Adrenal gland (tissue), 12 donors: ENCODE results near the gene KRTAP1-1. TPM values are rescaled to one million over a fixed set of nuclear protein-coding genes. Genes with fewer than 3 reads are reported as not detected.

ENCODE experiments used
- DNase-seq, 7 donors: peaks; one replicate each; pipeline ENCODE4 v3.0.0-alpha.2; 2019 to 2020
- H3K27ac ChIP-seq, 5 donors: fragments of 200-600 bp; sonication (generic) in 4 of 5; 1 replicate in 3 of 5; 2 replicates in 2 of 5; pipeline versions ENCODE4 v1.5.1 to v1.8.0; 2016 to 2020; ENCODE audit warnings: mild to moderate bottlenecking in 1 of 5
- H3K27me3 ChIP-seq: fragments of 200-600 bp; 2 replicates; pipeline ENCODE4 v1.8.0; 2021
- H3K36me3 ChIP-seq, 2 donors: fragments of 200-600 bp; replicated peaks in 1 of 2; 1 replicate in 1 of 2; 2 replicates in 1 of 2; pipeline versions ENCODE4 v1.5.1 to v1.8.0; 2018 to 2022
- H3K4me1 ChIP-seq, 2 donors: fragments of 200-600 bp; replicated peaks in 1 of 2; 1 replicate in 1 of 2; 2 replicates in 1 of 2; pipeline versions ENCODE4 v1.5.1 to v1.8.0; 2018 to 2021
- H3K4me3 ChIP-seq, 4 donors: fragments of 200-600 bp; sonication (generic) in 3 of 4; one replicate each; pipeline ENCODE4 v1.5.1; 2016 to 2018
- H3K9me3 ChIP-seq, 3 donors: fragments of 200-600 bp; sonication (generic) in 1 of 3; replicated peaks in 1 of 3; 1 replicate in 2 of 3; 2 replicates in 1 of 3; pipeline versions ENCODE4 v1.5.1 to v1.8.0; 2016 to 2021
- POLR2A ChIP-seq, 2 donors: fragments of 450-650 bp; IDR thresholded peaks; one replicate each; pipeline ENCODE4 v1.6.1; 2017; ENCODE audit warnings: antibody characterized with exemption in 2 of 2, mild to moderate bottlenecking in 2 of 2, moderate library complexity in 1 of 2
- WGBS, 4 donors: extraction: QIAGEN DNeasy Blood & Tissue Kit in 2 of 4; methylation state at CpG; one replicate each; pipeline versions ENCODE4 v1.1.5 to v1.1.7; 2013 to 2017; 5-methylcytosine and 5-hydroxymethylcytosine counted together
- intact Hi-C, 2 donors: fragments of 100-400 bp; cut with DNase I; formaldehyde crosslinking; loops; one replicate each; pipeline versions ENCODE4 v1.14.1 to v1.15.0; 2022 to 2023
- polyA plus RNA-seq, 3 donors: library from polyadenylated mRNA; stranded (reverse); fragments of 200-250 nt in 2 of 3; fragments of 350-450 nt in 1 of 3; fragmentation: Illumina TruSeq in 1 of 3; extraction: RNeasy Lipid Tissue Mini Kit (QIAGEN cat#74804) in 1 of 3; gene quantifications; one replicate each; pipeline ENCODE4 v1.2.3, GENCODE V29; 2013 to 2014
- total RNA-seq, 9 donors: library from RNA; depleted of rRNA in 4 of 9; stranded (reverse); fragments of >200 nt in 4 of 9; fragments of 120-200 nt in 1 of 9; fragmentation: NEBNext Ultra II Directional in 1 of 9; extraction: Animal tissue kit (Norgen Biotek cat#: 25700) in 1 of 9; gene quantifications; one replicate each; pipeline versions ENCODE4 v1.1.0 to v1.2.4, GENCODE V29; 2013 to 2023
- TF ChIP-seq, protein P1 (sequence below), 6 experiments: fragments of 450-650 bp in 4 of 6; fragments of 200-600 bp in 2 of 6; sonication (generic) in 1 of 6; IDR thresholded peaks; 1 replicate in 5 of 6; 2 replicates in 1 of 6; pipeline versions ENCODE4 v1.5.1 to v1.8.0; 2016 to 2021; ENCODE audit warnings: antibody characterized with exemption in 6 of 6, mild to moderate bottlenecking in 2 of 6, moderate library complexity in 1 of 6
- donor health status: healthy with polysubstance abuse.
- donor health status: Bipolar disorder and iron deficiency.
- donor health status: DM: yes; HTN: yes; CAD: no.
- donor health status: DM: no; HTN: no; CAD: no.
- donor health status: DM: no; HTN: no; CAD: no.
- donor health status: DM: yes; HTN: yes; CAD: no.

KRTAP1-1 gene
- total and polyA plus RNA-seq, 12 donors, result not detected

GRCh38 chr17:41013606-41014005 lies 27.6 kb downstream of the KRTAP1-1 start:
- 54 to 67% (median 56%) methylated on average over 1 of the region's 1 CpG for WGBS, 4 donors
- Histone ChIP-seq H3K4me1 (no peaks in the 10 kb centered on the region), H3K9me3 (no peaks in the 10 kb centered on the region), H3K27ac (no peak overlapping the region), H3K36me3 (no peaks in the 10 kb centered on the region), H3K4me3 (no peak overlapping the region), H3K27me3 (no peaks in the 10 kb centered on the region)
- peak in 1 of 7 donors; percentile 60 for DNase-seq
- intact Hi-C loops, result no loop called here
- no peak for TF ChIP-seq POLR2A (IDR thresholded peaks at IDR 0.05)
- TF ChIP-seq, protein P1, sequence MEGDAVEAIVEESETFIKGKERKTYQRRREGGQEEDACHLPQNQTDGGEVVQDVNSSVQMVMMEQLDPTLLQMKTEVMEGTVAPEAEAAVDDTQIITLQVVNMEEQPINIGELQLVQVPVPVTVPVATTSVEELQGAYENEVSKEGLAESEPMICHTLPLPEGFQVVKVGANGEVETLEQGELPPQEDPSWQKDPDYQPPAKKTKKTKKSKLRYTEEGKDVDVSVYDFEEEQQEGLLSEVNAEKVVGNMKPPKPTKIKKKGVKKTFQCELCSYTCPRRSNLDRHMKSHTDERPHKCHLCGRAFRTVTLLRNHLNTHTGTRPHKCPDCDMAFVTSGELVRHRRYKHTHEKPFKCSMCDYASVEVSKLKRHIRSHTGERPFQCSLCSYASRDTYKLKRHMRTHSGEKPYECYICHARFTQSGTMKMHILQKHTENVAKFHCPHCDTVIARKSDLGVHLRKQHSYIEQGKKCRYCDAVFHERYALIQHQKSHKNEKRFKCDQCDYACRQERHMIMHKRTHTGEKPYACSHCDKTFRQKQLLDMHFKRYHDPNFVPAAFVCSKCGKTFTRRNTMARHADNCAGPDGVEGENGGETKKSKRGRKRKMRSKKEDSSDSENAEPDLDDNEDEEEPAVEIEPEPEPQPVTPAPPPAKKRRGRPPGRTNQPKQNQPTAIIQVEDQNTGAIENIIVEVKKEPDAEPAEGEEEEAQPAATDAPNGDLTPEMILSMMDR (IDR thresholded peaks at IDR 0.05), result no peak

DNA sequence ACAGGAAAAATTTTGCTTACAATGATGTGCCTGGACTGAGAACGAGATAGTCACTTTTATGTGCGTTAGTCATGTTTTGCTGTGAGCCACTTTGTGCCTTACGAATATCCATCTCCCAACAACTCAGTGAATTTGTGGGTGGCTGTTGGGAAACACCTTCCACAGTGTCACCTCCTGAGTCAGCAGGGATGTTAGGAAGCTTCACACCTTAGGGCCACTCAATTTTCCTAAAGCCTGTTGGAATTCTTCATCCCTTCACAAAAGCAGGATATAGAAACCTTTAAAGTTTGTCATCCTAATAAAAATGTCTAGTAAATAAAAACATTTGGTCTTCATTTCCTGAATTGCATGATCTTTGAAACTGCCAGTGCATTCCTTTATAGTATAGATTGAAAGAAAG lies 28.1 kb downstream of the KRTAP1-1 start:
- intact Hi-C loops, result no loop called here
- TF ChIP-seq, protein P1 (IDR thresholded peaks at IDR 0.05), result no peak
- TF ChIP-seq POLR2A (IDR thresholded peaks at IDR 0.05), result no peak
- Histone ChIP-seq H3K36me3 (no peaks in the 10 kb centered on the region), H3K4me1 (no peaks in the 10 kb centered on the region), H3K27me3 (no peaks in the 10 kb centered on the region), H3K27ac (no peak overlapping the region), H3K9me3 (no peaks in the 10 kb centered on the region), H3K4me3 (no peak overlapping the region)
- 78 to 89% (median 81%) methylated on average over 3 of the region's 3 CpGs for WGBS, 4 donors
- DNase-seq, result no peak

GRCh38 chr17:41012326-41013120 lies 28.7 kb downstream of the KRTAP1-1 start:
- TF ChIP-seq, protein P1 (IDR thresholded peaks at IDR 0.05), result no peak
- TF ChIP-seq POLR2A (IDR thresholded peaks at IDR 0.05), result no peak
- intact Hi-C loops, result no loop called here
- no peaks in the 10 kb centered on the region for H3K4me1 ChIP-seq
- no peak overlapping the region for H3K4me3 ChIP-seq
- no peak for DNase-seq
- H3K27me3 ChIP-seq, result no peaks in the 10 kb centered on the region
- 67 to 84% (median 73%) methylated on average over 6 of the region's 6 CpGs for WGBS, 4 donors
- no peak overlapping the region for H3K27ac ChIP-seq
- H3K9me3 ChIP-seq, result no peaks in the 10 kb centered on the region
- H3K36me3 ChIP-seq, result no peaks in the 10 kb centered on the region

DNA sequence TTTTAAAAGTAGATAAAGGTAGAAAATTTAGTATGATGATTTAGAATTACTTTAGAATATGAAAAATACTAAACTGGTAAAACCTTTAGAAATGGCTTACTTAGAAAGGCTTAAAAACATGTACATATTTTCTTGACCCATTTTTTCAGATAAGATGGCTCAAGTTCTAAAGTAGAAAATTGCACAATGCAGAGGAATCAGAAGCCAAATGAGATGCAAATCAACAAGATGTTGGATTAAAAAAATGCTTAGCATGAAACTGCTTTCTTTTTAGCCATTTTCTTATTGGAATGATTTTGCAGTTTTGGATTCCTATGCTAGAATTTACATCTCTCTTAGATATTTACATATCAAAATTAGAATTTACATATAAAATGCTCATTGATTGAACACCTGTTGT lies 30.8 kb downstream of the KRTAP1-1 start:
- Histone ChIP-seq H3K4me1 (no peaks in the 10 kb centered on the region), H3K27ac (no peak overlapping the region), H3K27me3 (no peaks in the 10 kb centered on the region), H3K9me3 (no peaks in the 10 kb centered on the region), H3K4me3 (no peak overlapping the region), H3K36me3 (no peaks in the 10 kb centered on the region)
- TF ChIP-seq, protein P1 (IDR thresholded peaks at IDR 0.05), result no peak
- TF ChIP-seq POLR2A (IDR thresholded peaks at IDR 0.05), result no peak
- DNase-seq, result no peak
- intact Hi-C loops, result no loop called here
